ENCODE data around the gene ZNF584.
A peak's percentile ranks its signal among the peaks of the same experiment; 100 is the strongest.

ZNF584 gene

DNA sequence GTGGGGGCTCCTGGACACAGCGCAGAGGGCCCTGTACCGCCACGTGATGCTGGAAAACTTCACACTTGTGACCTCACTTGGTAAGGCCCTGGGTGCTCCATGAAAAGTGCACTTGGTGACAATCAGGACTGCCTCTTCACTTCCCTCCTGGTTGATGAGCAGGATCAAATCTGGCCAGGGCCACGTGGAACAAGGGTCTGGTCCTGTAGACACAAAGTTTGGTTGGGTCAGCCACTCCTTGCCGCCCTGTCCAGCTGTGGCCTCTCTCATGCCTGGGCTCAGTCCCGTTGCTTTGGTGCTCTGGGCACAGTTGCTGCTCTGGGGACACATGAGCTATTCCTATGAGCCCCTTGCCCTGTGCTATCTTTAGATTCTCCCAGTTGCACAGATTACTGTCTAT is 45.3 kb downstream of the ZNF584 start:
- H3K36me3 ChIP-seq, result peaks cover 8% of the 10 kb centered on the region
- TF ChIP-seq, protein P1, sequence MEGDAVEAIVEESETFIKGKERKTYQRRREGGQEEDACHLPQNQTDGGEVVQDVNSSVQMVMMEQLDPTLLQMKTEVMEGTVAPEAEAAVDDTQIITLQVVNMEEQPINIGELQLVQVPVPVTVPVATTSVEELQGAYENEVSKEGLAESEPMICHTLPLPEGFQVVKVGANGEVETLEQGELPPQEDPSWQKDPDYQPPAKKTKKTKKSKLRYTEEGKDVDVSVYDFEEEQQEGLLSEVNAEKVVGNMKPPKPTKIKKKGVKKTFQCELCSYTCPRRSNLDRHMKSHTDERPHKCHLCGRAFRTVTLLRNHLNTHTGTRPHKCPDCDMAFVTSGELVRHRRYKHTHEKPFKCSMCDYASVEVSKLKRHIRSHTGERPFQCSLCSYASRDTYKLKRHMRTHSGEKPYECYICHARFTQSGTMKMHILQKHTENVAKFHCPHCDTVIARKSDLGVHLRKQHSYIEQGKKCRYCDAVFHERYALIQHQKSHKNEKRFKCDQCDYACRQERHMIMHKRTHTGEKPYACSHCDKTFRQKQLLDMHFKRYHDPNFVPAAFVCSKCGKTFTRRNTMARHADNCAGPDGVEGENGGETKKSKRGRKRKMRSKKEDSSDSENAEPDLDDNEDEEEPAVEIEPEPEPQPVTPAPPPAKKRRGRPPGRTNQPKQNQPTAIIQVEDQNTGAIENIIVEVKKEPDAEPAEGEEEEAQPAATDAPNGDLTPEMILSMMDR (IDR thresholded peaks at IDR 0.05; ENCODE audit: low read depth, low read length), result no peak
- DNase-seq, result no peak
- H3K4me3 ChIP-seq (ENCODE audit: low read depth, low read length), result no peak overlapping the region
- H3K27ac ChIP-seq, result no peak overlapping the region
- no peaks in the 10 kb centered on the region for H3K27me3 ChIP-seq (ENCODE audit: insufficient read depth, low read depth, severe bottlenecking)
- peaks cover 14% of the 10 kb centered on the region for H3K9me3 ChIP-seq (ENCODE audit: severe bottlenecking)

DNA sequence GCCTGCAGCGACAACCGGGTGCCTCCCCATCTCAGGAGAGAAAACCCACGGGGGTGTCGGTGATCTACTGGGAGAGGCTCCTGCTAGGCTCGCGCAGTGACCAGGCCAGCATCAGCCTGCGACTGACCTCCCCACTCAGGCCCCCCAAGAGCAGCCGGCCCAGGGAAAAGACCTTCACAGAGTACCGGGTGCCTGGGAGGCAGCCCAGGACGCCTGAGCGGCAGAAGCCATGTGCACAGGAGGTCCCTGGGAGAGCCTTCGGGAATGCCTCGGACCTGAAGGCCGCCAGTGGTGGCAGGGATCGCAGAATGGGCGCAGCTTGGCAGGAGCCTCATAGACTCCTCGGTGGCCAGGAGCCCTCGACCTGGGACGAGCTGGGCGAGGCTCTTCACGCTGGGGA is 46.9 kb downstream of the ZNF584 start:
- Histone ChIP-seq H3K4me3 (ENCODE audit: low read depth, low read length) (no peak overlapping the region), H3K27me3 (ENCODE audit: insufficient read depth, low read depth, severe bottlenecking) (no peaks in the 10 kb centered on the region), H3K27ac (no peak overlapping the region), H3K9me3 (ENCODE audit: severe bottlenecking) (no peaks in the 10 kb centered on the region), H3K36me3 (peaks cover 8% of the 10 kb centered on the region)
- TF ChIP-seq, protein P1 (IDR thresholded peaks at IDR 0.05; ENCODE audit: low read depth, low read length), result no peak
- no peak for DNase-seq

DNA sequence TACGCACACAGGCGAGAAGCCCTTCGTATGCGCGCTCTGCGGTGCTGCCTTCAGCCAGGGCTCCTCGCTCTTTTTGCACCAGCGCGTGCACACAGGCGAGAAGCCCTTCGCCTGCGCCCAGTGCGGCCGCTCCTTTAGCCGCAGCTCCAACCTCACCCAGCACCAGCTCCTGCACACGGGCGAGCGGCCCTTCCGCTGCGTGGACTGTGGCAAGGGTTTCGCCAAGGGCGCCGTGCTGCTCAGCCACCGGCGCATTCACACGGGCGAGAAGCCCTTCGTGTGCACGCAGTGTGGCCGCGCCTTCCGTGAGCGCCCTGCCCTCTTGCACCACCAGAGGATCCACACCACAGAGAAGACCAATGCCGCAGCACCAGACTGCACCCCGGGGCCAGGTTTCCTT is 47.7 kb downstream of the ZNF584 start:
- Histone ChIP-seq H3K27ac (no peak overlapping the region), H3K36me3 (peaks cover 8% of the 10 kb centered on the region), H3K4me3 (ENCODE audit: low read depth, low read length) (no peak overlapping the region), H3K27me3 (ENCODE audit: insufficient read depth, low read depth, severe bottlenecking) (no peaks in the 10 kb centered on the region), H3K9me3 (ENCODE audit: severe bottlenecking) (no peaks in the 10 kb centered on the region)
- TF ChIP-seq, protein P1 (IDR thresholded peaks at IDR 0.05; ENCODE audit: low read depth, low read length), result no peak
- no peak for DNase-seq

DNA sequence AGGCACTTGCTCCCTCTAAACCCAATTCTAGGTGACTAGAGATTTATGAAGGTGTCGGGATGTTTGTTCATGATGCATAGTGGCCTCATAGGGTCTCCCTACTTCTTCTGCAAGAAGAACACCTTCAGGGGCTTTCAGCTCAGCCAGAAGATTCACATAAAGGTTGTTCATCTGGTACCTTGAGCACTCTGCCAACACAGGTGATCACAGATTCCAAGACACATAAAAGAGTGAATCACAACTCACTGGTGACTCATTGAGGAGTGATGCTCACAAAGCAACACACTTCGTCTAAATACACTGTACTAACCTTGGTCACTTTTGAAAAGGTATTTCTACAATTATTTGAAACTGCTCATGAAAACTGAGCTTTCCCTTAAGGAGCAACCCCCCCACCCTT is 51.6 kb downstream of the ZNF584 start:
- TF ChIP-seq, protein P1 (IDR thresholded peaks at IDR 0.05; ENCODE audit: low read depth, low read length), result no peak
- Histone ChIP-seq H3K27me3 (ENCODE audit: insufficient read depth, low read depth, severe bottlenecking) (no peaks in the 10 kb centered on the region), H3K27ac (no peak overlapping the region), H3K36me3 (peaks cover 8% of the 10 kb centered on the region), H3K9me3 (ENCODE audit: severe bottlenecking) (no peaks in the 10 kb centered on the region), H3K4me3 (ENCODE audit: low read depth, low read length) (no peak overlapping the region)
- DNase-seq, result no peak

DNA sequence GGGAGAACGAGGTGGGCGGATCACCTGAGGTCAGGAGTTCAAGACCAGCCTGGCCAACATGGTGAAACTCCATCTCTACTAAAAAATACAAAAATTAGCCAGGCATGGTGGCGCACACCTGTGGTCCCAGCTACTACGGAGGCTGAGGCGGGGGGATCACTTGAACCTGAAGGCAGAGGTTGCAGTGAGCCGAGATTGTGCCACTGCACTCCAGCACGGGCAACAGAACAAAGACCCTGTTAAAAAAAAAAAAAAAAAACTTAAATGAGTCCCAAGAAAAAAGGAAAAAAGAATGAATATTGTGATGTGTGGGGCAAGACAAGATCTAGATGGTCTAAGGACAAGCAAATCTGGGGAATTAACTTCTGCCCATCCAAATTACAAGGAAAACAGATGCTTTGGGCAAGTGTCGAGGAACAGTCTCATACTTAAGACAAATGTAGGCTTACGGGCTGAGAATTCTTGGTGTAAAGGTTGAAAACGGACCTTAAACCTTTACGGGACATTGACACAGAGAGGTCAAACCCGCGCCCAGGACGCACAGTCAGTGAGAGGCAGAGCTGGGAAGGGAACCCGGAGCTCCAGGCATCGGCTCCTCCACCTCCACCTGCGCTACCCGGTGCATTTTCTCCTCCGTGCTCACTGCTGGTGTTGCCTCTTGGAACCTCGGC is 57.8 kb downstream of the ZNF584 start:
- peaks cover 11% of the 10 kb centered on the region for H3K36me3 ChIP-seq
- DNase-seq, result no peak
- TF ChIP-seq, protein P1 (IDR thresholded peaks at IDR 0.05; ENCODE audit: low read depth, low read length), result no peak
- H3K4me3 ChIP-seq (ENCODE audit: low read depth, low read length), result peak overlapping the region; percentile 88
- H3K27ac ChIP-seq, result no peak overlapping the region
- H3K9me3 ChIP-seq (ENCODE audit: severe bottlenecking), result no peaks in the 10 kb centered on the region
- H3K27me3 ChIP-seq (ENCODE audit: insufficient read depth, low read depth, severe bottlenecking), result no peaks in the 10 kb centered on the region

Data from WERI-Rb-1 (cell line).